HFF-Myc (cell line): ENCODE results near the gene TRAM2.

Experiments
- DNase-seq: peaks from one replicate; pipeline ENCODE4 v3.0.0-alpha.2; 2011; ENCODE audit warnings: low read depth; ENCODE audit errors: extremely low read depth
- H3K4me3 ChIP-seq: replicated peaks from 2 replicates; pipeline ENCODE4 v1.5.1; 2011; ENCODE audit warnings: low read depth, mild to moderate bottlenecking, control low read depth, low read length
- CTCF ChIP-seq: IDR thresholded peaks from 2 replicates; pipeline ENCODE4 v1.5.1; 2012; ENCODE audit warnings: mild to moderate bottlenecking, low read depth, low read length, control low read depth; ENCODE audit errors: missing control alignments

The TRAM2 gene

DNA sequence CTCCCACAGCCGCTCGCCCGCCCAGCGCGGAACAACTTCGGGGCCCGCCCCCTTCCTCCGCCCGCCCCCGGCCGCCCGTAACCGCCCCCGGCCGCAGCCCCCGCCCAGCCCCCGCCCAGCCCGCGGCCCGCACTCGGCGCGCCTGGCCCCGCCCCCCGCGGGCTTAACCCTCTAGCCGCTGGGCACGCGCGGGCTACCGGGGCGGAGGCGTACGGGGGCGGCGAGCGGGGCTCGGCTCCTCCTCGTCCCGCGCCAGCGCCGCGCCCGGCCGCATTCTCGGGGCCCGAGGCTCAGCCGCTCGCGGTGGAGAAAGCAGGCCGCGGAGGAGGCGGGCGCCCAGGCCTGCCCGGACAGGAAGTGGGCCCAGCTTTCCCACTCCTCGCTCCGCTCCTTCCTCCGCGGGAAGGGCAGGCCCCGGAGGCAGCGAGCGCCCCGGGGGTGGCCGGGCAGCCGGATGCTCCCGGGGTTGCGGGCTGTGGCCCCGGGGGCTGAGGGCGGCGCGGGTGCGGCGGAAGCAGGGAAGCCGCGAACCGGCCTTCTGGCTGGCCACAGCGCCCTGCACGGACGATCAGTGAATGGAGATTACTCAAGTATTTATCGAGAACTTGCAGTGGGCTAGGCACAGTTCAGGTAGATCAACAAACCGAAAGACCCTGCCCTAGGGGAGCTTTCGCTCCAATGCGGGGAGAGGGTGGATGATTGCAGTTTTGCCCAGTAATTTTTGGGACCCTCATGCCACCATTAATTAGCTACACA is at the start of gene TRAM2:
TSS of gene TRAM2 (minus strand) at position 39 of the 756 bp plus-strand sequence. CDS start 145 bp downstream, outside the sequence.
- DNase-seq: no peak
- TF ChIP-seq CTCF: no peak
- H3K4me3 ChIP-seq: peak within 1 kb of the TSS; percentile 81

DNA sequence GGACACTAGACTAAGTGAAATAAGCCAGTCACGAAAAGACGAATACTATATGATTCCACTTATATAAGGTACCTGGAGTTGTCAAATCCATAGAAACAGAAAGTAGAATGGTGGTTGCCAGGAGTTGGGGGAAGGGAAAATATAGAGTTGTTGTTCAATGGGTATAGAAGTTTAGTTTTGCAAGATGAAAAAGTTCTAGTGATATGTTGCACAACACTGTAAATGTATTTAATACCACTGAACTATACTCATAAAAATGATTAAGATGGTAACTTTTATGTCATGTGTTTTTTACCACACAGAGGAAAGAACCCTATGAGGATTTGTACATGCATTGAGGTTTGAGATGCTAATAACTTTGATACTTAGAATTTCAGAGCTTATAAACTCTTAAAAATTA is 46.0 kb upstream of the TRAM2 start:
- H3K4me3 ChIP-seq: no peak overlapping the region
- TF ChIP-seq CTCF: no peak
- no peak for DNase-seq

- no peak overlapping the region for H3K4me3 ChIP-seq
- TF ChIP-seq CTCF: no peak
- DNase-seq: no peak
Observed at GRCh38 chr6:52621631-52622030, 44.8 kb upstream of the TRAM2 start.

DNA sequence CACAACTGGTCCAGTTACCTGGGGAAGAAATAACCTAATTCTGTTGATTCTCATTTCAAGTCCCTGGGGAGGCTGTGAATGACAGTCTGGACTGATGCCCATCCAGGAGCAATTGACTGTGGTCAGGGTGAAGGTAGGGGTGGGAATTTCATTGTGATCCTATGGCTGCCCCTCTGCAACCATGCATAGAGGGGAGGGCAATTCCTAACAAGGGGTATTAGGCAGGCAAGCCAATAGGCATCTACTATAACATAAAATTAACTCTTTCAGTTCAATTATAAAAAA is 44.0 kb upstream of the TRAM2 start:
- no peak overlapping the region for H3K4me3 ChIP-seq
- TF ChIP-seq CTCF: no peak
- no peak for DNase-seq

- no peak for DNase-seq
- no peak for TF ChIP-seq CTCF
- no peak overlapping the region for H3K4me3 ChIP-seq
Observed at GRCh38 chr6:52620055-52620905, 43.4 kb upstream of the TRAM2 start.

DNA sequence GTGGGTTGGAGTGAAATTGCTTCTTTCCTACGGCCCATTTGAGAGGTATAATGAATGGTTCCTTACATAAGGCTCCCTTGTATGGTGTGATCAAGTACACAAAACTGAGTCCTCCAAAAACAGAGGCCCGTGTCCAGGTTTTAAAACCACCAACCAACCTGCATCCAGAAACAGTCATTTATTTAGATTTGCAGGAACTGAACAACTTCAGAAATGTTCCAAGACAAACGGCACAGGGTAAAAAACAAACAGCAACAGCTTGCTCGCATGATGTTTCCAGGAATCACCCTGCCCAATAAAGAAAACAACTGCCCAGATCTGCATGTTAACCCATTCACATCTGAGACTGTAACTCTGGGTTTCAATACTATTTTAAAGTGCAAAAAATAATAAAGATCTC is 40.2 kb upstream of the TRAM2 start:
- TF ChIP-seq CTCF: no peak

More for the DNA sequence above, 40.2 kb upstream of the TRAM2 start:
- no peak overlapping the region for H3K4me3 ChIP-seq
- no peak for DNase-seq
